Neural cell (in vitro differentiated cells): ENCODE data around the gene KIAA0753. TPM values are rescaled to one million over a fixed set of nuclear protein-coding genes. Genes with fewer than 3 reads are reported as not detected.

Experiments
- H2AFZ ChIP-seq: fragments of 200-600, 300-800 bp; sonication (generic), shearing (Covaris generic); 2 replicates; pipeline ENCODE4 v1.6.0; 2014; ENCODE audit warnings: low read depth, mild to moderate bottlenecking, antibody characterized with exemption, low read length, moderate library complexity
- H3F3A ChIP-seq: fragments of 200-600 bp; shearing (Covaris generic); 2 replicates; pipeline ENCODE4 v1.6.1; 2016; ENCODE audit warnings: mild to moderate bottlenecking, moderate library complexity, mixed read lengths, antibody characterized with exemption, low read length; ENCODE audit not compliant: insufficient read depth, poor library complexity, severe bottlenecking
- H3K27ac ChIP-seq: fragments of 200-600, 300-800 bp; sonication (generic), shearing (Covaris generic); 2 replicates; pipeline ENCODE4 v1.5.1; 2014; ENCODE audit warnings: mild to moderate bottlenecking, low read length, moderate library complexity
- H3K27me3 ChIP-seq: fragments of 300-800, 200-600 bp; sonication (generic), shearing (Covaris generic); 2 replicates; pipeline ENCODE4 v1.6.0; 2014; ENCODE audit warnings: mild to moderate bottlenecking, low read depth, low read length, moderate library complexity; ENCODE audit not compliant: insufficient read depth
- H3K36me3 ChIP-seq: fragments of 300-800, 200-600 bp; sonication (generic), shearing (Covaris generic); 2 replicates; pipeline ENCODE4 v1.5.1; 2014; ENCODE audit warnings: mild to moderate bottlenecking, antibody characterized with exemption, low read length, moderate library complexity; ENCODE audit not compliant: insufficient read depth
- H3K4me2 ChIP-seq: fragments of 300-800, 200-600 bp; sonication (generic), shearing (Covaris generic); 2 replicates; pipeline ENCODE4 v1.6.0; 2014; ENCODE audit warnings: mild to moderate bottlenecking, low read length
- H3K4me3 ChIP-seq: fragments of 300-800, 200-600 bp; sonication (generic), shearing (Covaris generic); 2 replicates; pipeline ENCODE4 v1.5.1; 2014; ENCODE audit warnings: mild to moderate bottlenecking, low read length, moderate library complexity
- H3K79me2 ChIP-seq: fragments of 200-600 bp; shearing (Covaris generic); replicated peaks from 2 replicates; pipeline ENCODE4 v1.6.0; 2014; ENCODE audit warnings: mild to moderate bottlenecking, low read length, moderate library complexity; ENCODE audit not compliant: insufficient read depth
- H3K9ac ChIP-seq: fragments of 300-800, 200-600 bp; sonication (generic), shearing (Covaris generic); 2 replicates; pipeline ENCODE4 v1.6.1; 2016; ENCODE audit warnings: mild to moderate bottlenecking, low read length, mixed read lengths
- H3K9me2 ChIP-seq: fragments of 200-600 bp; shearing (Covaris generic); 2 replicates; pipeline ENCODE4 v1.6.1; 2016; ENCODE audit warnings: mild to moderate bottlenecking, low read length, mixed read lengths; ENCODE audit not compliant: insufficient read depth
- H3K9me3 ChIP-seq: fragments of 200-600, 300-800 bp; sonication (generic), shearing (Covaris generic); 2 replicates; pipeline ENCODE4 v1.6.1; 2016; ENCODE audit warnings: mild to moderate bottlenecking, mixed run types, low read length, moderate library complexity, mixed read lengths
- H4K20me1 ChIP-seq: fragments of 200-600 bp; shearing (Covaris generic); 2 replicates; pipeline ENCODE4 v1.6.1; 2016; ENCODE audit warnings: mild to moderate bottlenecking, mixed run types; ENCODE audit not compliant: insufficient read depth
- CTCF ChIP-seq: fragments of 450-650 bp; IDR thresholded peaks from 2 replicates; pipeline ENCODE4 v1.5.1; 2014; ENCODE audit warnings: antibody characterized with exemption, mild to moderate bottlenecking, moderate library complexity; ENCODE audit not compliant: poor library complexity, severe bottlenecking
- EP300 ChIP-seq: fragments of 450-650 bp; conservative IDR thresholded peaks from 2 replicates; pipeline ENCODE4 v1.6.1; 2014; ENCODE audit warnings: antibody characterized with exemption, mild to moderate bottlenecking, moderate library complexity; ENCODE audit not compliant: poor library complexity, severe bottlenecking
- EZH2 ChIP-seq: fragments of 200-600, 300-800 bp; shearing (Covaris generic), sonication (generic); IDR thresholded peaks from 2 replicates; pipeline ENCODE4 v1.6.1; 2014; ENCODE audit warnings: antibody characterized with exemption, low read length, borderline replicate concordance, mild to moderate bottlenecking; ENCODE audit not compliant: insufficient read depth, poor library complexity, severe bottlenecking
- MXI1 ChIP-seq: fragments of 450-650 bp; conservative IDR thresholded peaks from 2 replicates; pipeline ENCODE4 v1.6.1; 2014; ENCODE audit warnings: antibody characterized with exemption, mild to moderate bottlenecking; ENCODE audit not compliant: poor library complexity, severe bottlenecking
- POLR2AphosphoS5 ChIP-seq: IDR thresholded peaks from 2 replicates; pipeline ENCODE4 v1.6.1; 2012
- RAD21 ChIP-seq: fragments of 450-650 bp; conservative IDR thresholded peaks from 2 replicates; pipeline ENCODE4 v1.6.1; 2014; ENCODE audit warnings: antibody characterized with exemption, mild to moderate bottlenecking, moderate library complexity
- REST ChIP-seq: IDR thresholded peaks from 2 replicates; pipeline ENCODE4 v1.6.1; 2012; ENCODE audit warnings: borderline replicate concordance
- SMC3 ChIP-seq: fragments of 450-650 bp; conservative IDR thresholded peaks from 2 replicates; pipeline ENCODE4 v1.6.1; 2014; ENCODE audit warnings: antibody characterized with exemption, mild to moderate bottlenecking, moderate library complexity; ENCODE audit not compliant: poor library complexity
- TAF1 ChIP-seq: IDR thresholded peaks from 2 replicates; pipeline ENCODE4 v1.6.1; 2012; ENCODE audit warnings: low read depth
- polyA plus RNA-seq: library from polyadenylated mRNA; depleted of rRNA; stranded (reverse); fragments of >200 nt; gene quantifications from 2 replicates; pipeline ENCODE4 v1.2.3, GENCODE V29; 2014

The KIAA0753 gene
- polyA plus RNA-seq, 1 donor from 2014 or later, result 32.3 TPM

- no peaks in the 10 kb centered on the region for H3K36me3 ChIP-seq
- no peaks in the 10 kb centered on the region for H3K27me3 ChIP-seq
- no peak for TF ChIP-seq TAF1
- no peak for TF ChIP-seq RAD21
- no peak for TF ChIP-seq MXI1
- no peak for TF ChIP-seq POLR2AphosphoS5
- TF ChIP-seq EP300, result no peak
- TF ChIP-seq REST, result no peak
- TF ChIP-seq EZH2, result no peak
- TF ChIP-seq SMC3, result no peak
- TF ChIP-seq CTCF, result no peak
- H3K4me2 ChIP-seq, result no peak overlapping the region
- no peaks in the 10 kb centered on the region for H4K20me1 ChIP-seq
- H3K9ac ChIP-seq, result no peak overlapping the region
- no peaks in the 10 kb centered on the region for H3K79me2 ChIP-seq
- H3K4me3 ChIP-seq, result no peak overlapping the region
- H3F3A ChIP-seq, result no peaks in the 10 kb centered on the region
- H3K9me2 ChIP-seq, result no peaks in the 10 kb centered on the region
- H3K27ac ChIP-seq, result no peak overlapping the region
- no peaks in the 10 kb centered on the region for H3K9me3 ChIP-seq
- no peak overlapping the region for H2AFZ ChIP-seq
Measured at GRCh38 chr17:6574687-6575595, 65.6 kb downstream of the KIAA0753 start.

- no peak for TF ChIP-seq EP300
- TF ChIP-seq EZH2, result no peak
- no peak for TF ChIP-seq MXI1
- TF ChIP-seq RAD21, result no peak
- TF ChIP-seq POLR2AphosphoS5, result no peak
- TF ChIP-seq TAF1, result no peak
- no peak for TF ChIP-seq SMC3
- TF ChIP-seq CTCF, result no peak
- no peak for TF ChIP-seq REST
- H2AFZ ChIP-seq, result no peak overlapping the region
- no peak overlapping the region for H3K9ac ChIP-seq
- H3K36me3 ChIP-seq, result no peaks in the 10 kb centered on the region
- no peaks in the 10 kb centered on the region for H3K79me2 ChIP-seq
- no peak overlapping the region for H3K4me3 ChIP-seq
- no peak overlapping the region for H3K4me2 ChIP-seq
- no peak overlapping the region for H3K27ac ChIP-seq
- H3K27me3 ChIP-seq, result no peaks in the 10 kb centered on the region
- no peaks in the 10 kb centered on the region for H3F3A ChIP-seq
- H3K9me3 ChIP-seq, result no peaks in the 10 kb centered on the region
- H4K20me1 ChIP-seq, result no peaks in the 10 kb centered on the region
- H3K9me2 ChIP-seq, result no peaks in the 10 kb centered on the region
Measured at GRCh38 chr17:6573982-6574686, 66.4 kb downstream of the KIAA0753 start.
